Activated CD4-positive, alpha-beta T cell treated with anti-CD3 and anti-CD28 coated beads, Interleukin-2, amount 50 U/mL, for 16 hours (primary cell): ENCODE measurements around the gene DGKH.
"Not testable (repeated sequence)": the region's sequence is repeated elsewhere in the genome, so short reads cannot be mapped to it uniquely, and the experiment has no call there.

Experiments used
- DNase-seq: peaks from one replicate; pipeline ENCODE4 v3.0.0-alpha.2; 2020

Gene DGKH

DNA sequence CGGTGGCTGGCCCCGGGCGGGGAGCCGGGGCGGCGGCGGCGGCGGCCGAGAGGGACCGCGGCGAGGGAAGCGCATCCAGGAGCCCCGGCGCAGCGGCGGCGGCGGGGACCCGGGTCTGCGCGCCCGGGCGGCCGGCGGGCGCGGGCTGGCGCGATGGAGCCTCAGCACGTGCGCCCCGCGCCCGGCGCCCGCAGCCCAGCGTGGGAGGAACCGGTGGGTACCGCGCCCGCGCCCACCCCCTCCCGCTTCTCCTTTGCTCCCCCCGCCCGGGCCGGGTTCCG is 7.8 kb upstream of the DGKH start:
- DNase-seq: no peak

DNA sequence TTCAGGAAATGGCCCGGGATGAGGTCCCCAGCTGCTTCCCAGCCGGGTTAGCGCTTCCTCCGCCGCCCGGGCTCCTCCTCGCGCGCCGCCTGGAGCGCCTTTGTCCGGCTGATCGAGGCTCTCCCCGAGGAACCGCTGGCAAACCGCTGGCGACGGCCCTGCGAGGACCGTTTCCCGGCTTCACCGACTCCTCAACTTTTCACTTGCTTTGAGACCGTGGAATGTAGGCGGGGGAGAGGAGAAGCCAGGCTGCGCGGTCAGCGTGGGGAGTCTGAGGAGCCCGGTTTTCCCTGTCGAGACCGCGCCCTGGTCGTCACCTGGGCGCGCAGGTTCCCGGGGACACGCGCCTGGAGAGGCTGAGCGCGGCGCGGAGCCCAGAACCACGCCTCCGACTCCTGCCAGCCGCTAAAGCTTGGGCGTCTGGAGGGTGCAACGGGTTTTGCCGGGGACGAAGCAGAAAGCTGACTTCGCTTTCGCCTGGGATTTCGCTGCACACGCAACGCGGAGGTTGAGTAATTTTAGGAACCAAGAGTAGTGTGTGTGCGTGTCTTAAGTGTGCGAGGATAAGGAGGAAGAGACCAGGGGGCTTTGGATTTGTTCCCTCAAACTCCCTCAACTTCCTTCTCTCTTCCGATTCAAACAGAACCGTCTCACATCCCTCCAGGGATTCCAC is 7.3 kb upstream of the DGKH start:
- DNase-seq: peak; percentile 50

DNA sequence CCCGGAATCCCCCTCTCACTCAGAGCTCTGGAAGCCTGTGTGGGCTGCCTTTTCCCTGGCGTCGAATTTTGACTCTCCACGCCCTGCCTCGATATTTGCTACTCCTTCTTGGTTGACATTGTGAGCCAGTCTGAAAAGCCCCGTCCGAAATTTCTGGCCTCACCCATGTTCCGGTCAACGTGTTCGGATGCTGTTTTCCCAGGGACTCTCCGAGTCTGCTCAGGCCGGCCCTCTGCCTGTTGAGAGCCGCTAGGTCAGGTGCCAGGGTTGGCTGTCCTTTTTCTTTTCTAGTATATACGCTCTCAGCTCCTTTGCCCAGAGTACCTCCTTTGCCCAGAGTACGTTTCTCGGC is 6.8 kb upstream of the DGKH start:
- DNase-seq: no peak

DNA sequence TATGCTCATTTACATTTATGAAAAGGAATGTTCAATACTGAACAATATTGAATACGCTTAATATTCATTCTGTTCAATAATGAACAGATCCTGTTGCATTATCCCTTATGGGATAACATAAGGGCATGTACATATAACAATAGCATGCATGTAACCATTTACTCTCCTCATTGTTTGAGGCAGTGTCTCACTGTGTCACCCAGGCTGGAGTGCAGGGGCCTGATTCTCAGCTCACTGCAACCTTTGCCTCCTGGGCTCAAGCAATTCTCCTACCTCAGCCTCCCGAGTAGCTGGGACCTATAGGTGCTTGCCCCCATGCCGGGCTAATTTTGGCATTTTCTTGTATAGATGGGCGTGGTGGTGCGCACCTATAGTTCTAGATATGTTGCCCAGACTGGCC is 4.8 kb upstream of the DGKH start:
- DNase-seq: no peak

DNA sequence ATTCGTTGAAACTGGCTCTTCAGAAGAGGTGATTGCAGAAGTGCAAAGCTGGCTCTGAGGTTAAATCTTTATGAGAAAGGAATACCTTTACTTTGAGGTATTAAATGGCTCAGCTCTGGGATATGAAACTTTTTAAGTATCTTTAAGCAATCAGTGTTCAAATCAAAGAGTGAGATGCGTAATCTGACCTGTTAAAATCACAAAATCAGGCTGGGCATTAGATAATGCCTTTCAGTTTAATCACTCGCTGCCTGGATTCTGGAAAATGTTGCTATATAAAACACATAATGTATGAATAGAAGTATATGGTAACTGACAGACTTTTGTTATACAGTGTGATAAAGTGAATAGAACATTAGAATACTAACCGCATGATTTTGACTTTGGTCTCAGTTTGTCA is 2.0 kb upstream of the DGKH start:
- no peak for DNase-seq

DNA sequence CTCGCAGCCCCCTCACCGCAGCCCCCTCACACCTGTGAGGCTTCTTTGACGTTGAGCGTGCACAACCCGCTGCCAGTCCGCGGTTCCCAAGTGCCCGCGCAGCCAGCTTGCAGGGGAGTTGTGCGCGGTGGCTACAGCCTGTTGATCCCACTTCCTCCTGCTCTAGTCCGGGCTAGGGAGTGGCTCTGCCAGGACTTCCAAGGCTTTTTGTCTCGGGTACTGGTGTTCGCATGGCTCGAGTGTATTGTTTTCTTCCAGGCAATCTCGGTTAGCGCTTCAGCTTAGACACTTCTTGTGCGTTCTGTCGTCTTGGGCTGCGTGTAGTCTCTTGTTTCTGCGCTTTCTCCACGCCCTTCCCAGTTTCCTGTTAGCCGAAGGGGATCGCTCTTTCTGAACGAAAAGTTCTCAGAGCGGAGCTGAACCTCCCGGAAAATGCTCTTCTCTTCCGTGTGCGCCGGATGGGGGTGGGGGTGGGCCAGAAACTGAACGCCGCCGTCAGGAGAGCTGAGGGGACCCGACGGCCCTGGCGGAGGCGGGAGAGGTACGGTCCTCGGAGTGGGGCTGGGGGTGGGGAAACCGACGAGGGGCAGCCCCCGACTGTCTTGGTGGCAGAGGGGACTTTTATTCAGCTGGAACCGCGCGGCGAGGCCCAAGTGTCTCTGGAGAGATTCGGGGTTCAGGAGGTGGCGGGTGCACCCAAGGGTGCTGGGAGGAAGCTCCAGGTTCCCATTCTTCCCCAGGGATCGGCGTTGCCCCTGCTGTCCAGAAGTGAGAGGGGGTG is 697 bp upstream of the DGKH start:
- DNase-seq: peak; percentile 42

DNA sequence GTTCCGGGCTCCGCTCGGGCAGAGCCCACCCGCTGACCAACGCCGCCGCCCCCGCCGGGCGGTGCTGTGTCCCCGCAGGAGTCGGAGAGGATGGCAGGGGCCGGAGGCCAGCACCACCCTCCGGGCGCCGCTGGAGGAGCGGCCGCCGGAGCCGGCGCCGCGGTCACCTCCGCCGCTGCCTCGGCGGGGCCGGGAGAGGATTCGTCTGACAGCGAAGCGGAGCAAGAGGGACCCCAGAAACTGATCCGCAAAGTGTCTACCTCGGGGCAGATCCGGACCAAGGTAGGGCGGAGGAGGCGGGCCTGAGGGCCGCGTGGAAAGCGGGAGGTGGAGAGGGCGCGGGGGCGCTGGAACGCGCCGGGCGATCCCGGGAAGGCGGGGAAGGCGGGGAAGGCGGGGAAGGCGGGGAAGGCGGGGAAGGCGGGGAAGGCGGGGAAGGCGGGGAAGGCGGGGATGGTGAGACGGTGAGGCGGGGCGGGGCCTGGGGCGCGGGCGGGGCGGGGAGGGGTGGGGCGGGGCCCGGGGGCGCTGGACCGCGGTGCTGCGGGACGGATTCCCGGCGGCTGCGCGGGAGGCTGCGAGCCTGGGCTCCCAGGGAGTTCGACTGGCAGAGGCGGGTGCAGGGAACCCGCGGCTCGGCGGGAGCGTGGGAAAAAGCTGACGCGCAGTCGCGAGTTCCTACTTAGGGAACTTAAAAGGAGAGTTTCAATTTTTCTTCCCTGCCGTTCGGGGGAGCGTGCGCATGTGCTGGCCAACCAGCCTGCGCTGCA is 421 bp downstream of the DGKH start:
- DNase-seq: peak; percentile 62

DNA sequence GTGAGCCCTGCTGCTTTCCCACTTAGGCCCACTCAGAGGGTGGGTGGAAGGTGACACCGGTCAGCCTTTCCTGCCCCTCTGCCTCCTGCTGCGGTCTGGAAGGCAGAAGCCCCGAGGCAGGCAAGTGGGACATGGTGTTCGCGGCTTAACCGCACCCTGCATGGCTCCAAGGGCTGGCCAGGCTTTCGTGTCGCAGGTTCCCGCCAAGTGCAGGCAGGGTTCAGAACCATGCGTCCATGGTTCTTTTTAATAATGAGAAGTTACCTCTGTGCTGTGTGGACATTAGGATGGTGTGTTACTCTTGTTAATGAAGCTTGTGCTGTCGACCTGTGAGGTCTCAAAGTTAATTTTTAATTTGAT is 986 bp downstream of the DGKH start:
- DNase-seq: no peak

DNA sequence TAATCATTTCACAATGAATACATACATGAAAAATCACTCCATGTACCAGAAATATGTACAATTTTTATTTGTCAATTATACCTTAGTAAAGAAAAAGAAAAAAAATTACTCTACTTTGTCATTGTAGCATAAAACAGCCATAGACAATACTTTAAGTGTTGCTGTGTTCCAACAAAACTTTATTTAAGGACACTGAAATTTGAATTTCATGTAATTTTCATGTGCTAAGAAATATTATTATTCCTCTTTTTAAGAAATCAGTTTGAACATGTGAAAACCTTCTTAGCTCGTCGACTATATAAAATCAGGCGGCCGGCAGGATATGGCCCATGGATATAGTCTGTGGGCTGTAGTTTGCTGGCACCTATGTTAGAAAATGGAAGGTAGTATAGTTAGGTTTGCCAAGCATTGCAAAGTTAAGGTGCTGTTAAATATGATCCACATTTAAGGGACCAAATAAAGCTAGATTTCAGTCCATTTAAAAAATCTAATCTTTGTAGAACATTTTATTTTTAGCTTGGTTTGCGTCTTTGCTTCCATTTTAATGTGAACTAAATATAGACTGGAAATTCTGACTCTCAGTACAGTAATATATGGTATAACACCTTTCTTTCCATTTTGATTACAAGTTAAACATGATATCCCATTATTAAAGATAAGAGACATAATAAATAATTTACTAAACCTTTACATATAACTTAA is 6.5 kb downstream of the DGKH start:
- DNase-seq: no peak

DNA sequence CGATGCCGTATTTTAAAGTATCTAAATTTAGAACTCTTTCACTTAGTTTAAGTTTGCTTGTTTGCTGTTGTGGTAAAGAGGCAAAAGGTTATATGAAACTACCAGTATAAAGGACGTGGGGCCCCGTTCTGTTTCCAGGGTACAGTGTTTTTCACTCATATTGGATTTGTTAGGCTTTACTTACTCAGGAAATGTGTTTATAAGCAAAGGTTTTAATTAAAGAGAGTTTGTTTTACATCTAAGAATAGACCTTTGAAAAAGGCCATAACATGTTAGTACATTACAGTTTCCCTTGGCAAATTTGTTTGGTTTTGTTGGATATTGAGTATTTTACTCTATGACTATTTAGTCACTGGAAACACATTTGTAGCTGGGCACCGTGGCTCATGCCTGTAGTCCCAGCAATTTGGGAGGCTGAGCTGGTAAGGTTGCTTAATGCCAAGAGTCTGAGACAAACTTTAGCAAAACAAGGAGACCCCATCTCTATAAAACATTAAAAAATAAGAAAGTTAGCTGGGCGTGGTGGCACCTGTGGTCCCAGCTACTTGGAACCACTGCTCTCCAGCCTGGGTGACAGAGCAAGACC is 7.1 kb downstream of the DGKH start:
- DNase-seq: no peak

DNA sequence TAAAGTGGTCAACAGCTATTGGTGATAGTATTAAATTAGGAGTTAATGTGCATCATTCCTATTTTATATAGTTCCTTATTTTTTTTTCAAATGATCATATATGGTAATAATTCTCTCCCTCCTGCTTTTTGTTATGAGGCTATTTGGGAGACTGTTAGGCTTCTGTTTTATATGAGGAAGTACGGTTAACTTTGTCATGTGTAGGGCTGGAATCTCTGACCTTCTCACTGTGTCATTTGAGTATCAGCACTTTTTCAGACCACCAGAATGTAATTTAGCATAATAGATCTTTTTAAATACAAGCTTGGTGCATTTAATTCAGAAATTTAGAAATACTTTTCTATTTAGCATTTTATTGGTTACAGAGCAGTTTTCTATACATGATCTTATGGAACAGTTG is 7.7 kb downstream of the DGKH start:
- DNase-seq: no peak

DNA sequence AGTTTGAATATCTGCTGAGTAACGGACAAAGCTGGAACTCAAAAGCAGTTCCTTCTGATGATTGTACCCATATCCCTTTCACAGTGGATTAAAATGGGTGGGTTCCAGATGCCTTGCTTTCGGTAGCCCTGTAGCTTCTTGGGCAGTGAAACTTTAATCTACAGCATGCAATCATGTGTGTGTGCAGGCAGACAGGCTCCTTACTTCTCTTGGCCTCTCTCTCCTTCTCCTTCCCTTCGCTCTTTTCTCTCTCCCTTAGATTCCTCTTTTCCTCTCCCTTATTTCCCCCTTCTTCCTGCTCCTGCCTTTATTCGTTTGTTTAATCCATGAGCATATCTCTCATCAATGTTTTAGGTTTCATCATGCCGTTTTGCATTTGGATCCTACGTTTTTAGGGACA is 8.1 kb downstream of the DGKH start:
- DNase-seq: no peak

DNA sequence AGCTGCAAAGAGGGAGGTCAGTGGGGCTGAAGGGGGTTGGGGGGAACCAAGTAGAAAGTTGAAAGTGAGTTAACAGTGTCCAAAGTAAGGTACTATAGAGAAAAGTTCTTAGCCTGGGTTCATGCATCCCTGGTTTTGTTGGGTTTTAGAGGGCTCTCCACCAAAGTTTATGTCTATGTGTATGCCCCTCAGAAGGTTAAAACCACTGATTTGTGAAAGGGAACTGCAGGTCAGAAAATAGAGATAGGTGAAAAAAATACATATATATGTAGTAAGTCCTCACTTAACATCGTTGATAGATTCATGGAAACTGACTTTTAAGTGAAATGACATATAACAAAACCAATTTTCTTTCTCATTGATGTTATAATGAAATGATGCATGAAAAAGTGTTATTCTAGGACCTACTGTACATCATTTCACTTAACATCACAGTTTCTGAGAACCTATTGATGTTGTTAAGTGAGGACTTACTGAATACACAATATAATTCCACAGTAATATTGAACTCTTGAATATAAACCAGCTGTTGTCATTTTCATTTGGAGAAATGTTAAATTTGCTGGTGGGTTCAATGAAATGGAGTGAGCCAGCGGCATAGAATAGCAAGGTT is 9.6 kb downstream of the DGKH start:
- no peak for DNase-seq

DNA sequence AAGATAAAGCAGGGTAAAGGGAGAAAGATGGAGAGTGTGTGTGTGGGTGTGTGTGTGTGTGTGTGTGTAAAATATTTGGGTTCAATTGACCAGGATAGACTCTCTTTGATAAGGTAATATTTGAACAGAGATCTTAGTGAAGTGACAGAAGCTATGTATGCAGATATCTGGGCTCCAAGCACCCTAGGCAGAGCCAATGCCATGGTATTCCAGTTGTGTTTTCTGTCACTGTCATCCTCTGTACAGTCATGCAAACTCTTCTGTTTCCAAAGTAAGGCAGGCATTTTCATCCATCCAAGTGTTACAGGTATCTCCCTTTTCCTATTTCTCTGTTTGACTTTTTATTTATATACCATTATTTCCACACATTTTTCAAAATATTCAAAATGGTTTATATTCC is 13.5 kb downstream of the DGKH start:
- DNase-seq: no peak

DNA sequence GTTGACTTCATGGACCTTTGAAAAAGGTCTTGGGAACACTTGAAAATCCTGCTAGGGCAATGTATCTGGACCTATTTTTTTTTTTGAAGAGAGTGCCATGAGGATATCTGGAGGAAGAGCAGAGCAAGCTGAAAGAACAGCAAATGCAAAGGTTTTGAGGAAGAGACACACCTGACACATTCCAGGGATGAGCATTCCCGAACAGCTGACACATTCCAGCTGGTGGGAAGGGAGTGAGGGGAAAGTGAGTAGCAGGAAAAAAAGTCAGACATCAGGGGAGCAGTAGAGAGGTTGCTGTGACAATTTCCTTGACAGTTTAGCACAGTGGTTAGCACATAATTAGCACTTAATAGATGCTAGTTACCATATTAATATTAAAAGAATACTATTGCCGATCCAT is 14.7 kb downstream of the DGKH start:
- no peak for DNase-seq

DNA sequence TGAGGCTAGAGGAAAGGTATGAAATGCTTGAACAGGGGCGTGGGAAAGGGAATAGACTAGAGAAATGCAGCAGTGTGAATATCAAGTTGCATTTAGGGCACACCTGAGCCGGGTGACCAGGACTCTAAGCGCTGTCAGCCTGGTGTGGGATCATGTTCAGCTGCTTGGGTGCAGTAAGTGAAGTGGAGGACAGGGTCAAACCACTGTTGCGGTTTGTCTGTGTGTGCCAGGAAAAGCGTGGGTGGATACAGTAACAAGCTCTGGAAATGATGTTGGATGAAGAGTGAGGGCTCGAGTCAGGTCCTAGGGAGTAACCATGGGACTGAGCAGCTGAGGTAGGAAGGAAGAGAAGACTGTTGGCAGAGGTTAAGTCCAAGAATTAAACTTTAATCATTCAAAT is 15.8 kb downstream of the DGKH start:
- DNase-seq: no peak

DNA sequence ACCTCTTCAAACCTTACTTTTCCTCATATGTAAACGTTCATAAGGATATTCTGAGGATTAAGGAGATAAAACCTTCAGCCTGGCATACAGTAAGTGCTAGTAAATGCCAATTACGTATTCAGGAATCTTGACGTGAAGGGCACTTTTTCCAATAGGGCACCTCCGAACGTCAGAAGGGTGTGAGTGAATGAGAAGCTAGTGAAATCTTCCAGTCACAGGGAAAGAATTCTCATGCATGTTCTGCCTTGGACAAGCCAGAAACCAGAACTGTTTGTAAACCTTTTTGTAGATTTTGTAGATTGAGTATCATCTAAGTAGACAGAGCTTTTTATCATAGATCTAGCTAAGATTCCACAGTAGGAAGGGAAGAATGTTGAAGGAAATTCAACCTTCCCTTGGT is 16.5 kb downstream of the DGKH start:
- no peak for DNase-seq

DNA sequence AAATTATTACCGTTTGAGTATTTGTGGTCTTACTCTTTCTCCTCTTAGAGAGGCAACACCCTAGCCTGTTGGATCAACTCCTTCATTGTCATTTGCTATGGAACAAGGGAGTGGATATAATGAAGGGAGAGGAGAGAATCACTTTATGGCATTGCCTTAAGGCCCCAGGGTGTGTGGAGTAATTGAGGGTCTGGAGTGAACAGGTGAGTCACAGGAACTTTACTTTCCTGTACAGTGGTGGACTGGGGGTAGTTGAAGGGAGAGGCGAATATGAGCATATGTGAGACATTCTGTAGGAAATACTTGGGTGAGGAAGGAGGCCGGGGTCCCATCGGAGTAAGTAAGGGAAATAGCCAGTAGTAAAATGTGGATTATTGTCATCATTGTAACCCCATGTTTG is 17.0 kb downstream of the DGKH start:
- no peak for DNase-seq

DNA sequence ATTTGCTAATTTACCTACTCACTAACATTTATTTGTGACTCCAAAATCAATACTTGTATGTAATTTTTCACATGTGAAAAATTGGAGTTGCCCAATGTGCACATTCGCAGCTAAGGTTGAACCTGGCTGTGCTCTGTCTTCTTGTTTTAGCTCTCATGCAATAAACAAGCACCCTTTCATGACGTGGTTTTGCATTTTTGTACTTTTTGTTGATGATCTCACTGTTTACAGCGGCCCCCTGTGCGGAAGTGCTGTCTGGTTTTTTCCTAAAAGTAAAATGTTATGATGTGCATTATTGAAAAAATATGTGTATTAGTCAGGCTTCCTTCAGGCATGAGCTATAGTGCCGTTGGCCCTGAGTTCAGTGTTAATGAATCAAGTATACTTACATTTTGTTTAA is 18.1 kb downstream of the DGKH start:
- no peak for DNase-seq

DNA sequence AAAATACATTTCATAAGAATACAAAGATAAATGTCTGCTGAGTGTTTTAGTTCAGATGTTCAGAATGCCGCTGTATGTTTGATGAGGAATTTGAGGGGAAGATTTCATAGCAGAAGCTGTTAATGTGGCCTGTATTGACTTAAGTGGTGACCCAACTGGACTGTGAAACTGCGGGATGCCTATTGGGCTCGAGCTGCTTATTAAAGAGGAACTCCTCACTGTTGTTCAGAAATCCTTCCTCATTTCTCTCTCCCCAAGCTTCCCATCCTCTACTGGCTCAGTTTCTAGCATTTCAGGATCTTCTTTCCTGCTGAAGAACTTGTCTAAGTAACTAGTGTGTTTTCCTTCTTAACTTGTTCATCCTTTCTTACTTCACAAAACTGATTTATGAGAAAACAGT is 20.4 kb downstream of the DGKH start:
- no peak for DNase-seq

DNA sequence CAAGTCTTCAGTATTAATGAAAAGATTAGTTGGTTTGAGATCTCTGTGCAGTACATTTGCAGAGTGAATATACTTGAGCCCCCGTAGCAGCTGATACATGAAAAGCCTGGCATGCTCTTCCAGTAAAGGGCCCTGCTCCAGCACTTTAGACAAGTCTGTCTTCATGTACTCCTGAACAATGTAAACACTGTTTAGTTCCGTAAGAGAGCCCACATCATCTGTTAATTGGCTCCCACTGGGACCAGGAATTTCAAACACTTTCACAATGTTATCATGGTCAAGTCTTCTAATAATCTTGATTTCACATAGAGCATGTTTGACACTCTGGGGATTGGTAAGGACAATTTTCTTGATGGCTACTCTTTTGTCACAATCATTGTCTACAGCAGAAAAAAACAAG is 22.2 kb downstream of the DGKH start:
- DNase-seq: not testable (repeated sequence)

DNA sequence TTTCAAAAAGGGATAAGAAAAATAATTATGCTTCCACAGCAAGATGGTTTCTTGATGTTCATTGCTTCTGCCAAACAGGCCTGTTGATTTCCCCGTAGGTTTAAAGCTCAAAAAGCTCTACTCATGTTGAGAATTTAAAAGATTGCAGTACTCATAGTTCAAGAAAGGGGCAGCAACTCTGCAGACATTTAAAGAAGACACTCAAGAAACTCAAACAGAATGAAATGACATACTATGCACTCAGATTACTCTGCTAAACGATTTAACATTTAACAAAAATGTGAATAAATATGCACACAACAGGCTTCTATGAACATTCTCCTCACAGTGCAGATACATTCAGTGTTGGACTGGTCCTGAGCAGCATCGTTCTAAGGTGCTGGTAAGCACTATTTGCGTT is 22.7 kb downstream of the DGKH start:
- not testable (repeated sequence) for DNase-seq
